HG03135 (cell line): ENCODE results near the gene FHIT.

Experiments used
- ATAC-seq: cut with Tn5 transposase; IDR thresholded peaks from one replicate; pipeline ENCODE4 v1.9.1; 2021; ENCODE audit warnings: mild to moderate bottlenecking, moderate library complexity; ENCODE audit not compliant: unreplicated experiment

FHIT gene

DNA sequence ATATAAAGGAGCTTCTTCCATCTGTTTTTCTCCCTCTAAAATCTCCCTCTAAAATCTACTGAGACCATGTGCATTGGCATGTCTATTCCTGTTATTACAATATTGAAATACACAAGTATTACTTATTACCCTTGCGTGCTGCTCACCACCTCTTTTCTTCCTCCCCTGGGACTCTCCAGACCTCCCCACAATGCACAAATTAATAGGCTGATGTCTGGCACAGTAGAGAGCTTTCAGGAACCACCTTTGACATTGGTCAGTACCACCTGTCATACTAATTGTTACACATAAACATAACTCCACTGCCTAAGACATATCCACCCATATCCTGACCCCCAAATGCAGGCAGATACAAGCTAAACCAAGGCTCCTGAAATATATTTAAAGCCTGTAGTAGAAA lies 722.6 kb downstream of the FHIT start:
- no peak for ATAC-seq

GRCh38 chr3:60523536-60523935 lies 727.7 kb downstream of the FHIT start:
- ATAC-seq, result no peak

DNA sequence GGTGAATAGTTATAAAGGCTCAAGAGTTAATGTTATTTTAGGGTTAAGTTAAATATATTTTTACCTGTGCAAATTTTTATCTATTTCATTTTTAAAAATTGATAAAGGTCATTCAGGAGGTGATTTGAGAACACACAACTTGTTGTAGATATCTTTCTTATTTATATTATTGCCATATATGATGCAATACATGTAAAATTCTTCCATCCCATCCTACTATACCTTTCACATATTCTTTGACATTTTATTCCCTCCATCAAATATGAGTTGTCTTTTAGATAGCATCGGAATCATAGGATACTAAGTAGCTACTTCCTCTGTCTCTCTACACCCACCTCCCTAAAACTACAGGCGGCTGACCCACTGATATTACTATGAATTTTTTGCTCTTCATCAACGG lies 734.1 kb downstream of the FHIT start:
- no peak for ATAC-seq

- ATAC-seq, result no peak
Measured at GRCh38 chr3:60514866-60515265, 736.4 kb downstream of the FHIT start.

- no peak for ATAC-seq
Measured at GRCh38 chr3:60514085-60514649, 737.1 kb downstream of the FHIT start.

DNA sequence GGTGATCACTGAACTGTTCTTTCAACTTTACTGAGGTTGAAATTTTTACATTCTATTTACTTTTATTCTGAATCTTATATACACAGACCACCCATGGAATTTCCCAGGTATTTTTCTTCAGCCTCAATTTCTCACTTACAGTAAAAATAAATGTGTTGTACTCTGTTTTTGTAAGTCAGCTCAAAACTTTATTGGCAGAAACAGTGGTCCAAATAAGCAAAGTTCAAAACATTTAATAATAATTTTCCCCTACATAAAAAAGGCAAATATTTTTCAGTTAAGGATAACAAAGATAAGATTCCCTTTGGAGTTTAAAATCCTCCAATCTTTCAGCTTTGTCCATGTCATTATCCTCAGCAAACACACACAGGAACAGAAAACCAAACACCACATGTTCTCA lies 738.0 kb downstream of the FHIT start:
- ATAC-seq, result no peak

DNA sequence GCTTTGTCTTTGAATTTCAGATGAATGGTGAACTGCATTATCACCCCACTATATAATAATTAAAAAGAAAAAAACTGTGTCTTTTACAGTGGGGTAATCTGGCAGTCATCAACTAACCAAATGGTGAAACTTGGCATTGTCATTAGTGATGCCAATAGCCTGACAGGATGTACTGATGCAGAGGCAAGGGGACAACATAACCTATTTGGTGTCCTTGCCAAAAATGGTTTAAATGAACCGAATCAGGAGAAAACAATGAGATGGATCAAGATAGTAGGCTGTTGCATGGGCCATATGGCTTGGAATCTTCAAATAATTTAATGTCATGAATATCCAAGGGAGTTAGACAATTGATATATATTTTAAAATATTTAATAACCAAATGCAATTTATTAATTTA lies 738.7 kb downstream of the FHIT start:
- no peak for ATAC-seq

DNA sequence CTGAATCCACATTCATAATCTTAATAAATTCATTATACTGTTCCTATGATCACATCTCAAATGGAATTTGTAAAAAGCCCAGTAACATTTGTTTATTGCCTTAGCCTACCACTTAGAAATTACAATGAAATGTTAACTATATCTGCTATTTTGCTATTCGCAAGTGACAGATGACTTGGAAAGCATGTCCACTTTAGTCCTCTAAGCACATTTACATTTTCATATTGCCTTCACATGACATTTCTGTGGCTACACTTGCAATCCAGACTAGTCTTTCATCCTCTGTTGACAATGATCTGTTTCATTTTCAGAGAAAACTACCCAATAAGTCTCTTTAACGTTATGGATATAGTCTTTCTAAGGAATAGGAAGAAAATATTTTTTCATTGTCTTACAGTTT lies 741.8 kb downstream of the FHIT start:
- no peak for ATAC-seq

GRCh38 chr3:60504827-60505457 lies 746.3 kb downstream of the FHIT start:
- ATAC-seq, result no peak

GRCh38 chr3:60501314-60501713 lies 749.9 kb downstream of the FHIT start:
- ATAC-seq, result no peak

GRCh38 chr3:60497902-60498301 lies 753.4 kb downstream of the FHIT start:
- no peak for ATAC-seq

GRCh38 chr3:60490992-60491391 lies 760.3 kb downstream of the FHIT start:
- no peak for ATAC-seq

- no peak for ATAC-seq
Measured at GRCh38 chr3:60475096-60475495, 776.2 kb downstream of the FHIT start.

DNA sequence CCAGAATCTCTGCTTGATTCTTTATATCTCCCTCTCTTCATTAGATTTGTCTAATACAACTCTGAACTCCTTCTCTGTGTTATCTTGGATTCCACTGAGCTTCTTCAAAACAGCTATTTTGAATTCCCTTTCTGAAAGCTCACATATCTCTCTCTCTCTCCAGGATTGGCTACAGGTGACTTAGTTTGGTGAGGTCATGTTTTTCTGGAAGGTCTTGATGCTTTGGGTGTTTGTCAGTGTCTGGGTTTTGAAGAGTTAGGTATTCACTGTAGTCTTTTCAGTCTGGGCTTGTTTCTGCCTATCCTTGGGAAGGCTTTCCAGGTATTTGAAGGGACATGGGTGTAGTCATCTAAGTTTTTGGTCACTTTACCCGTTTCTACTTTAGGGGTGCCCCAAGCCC lies 781.8 kb downstream of the FHIT start:
- ATAC-seq, result no peak

DNA sequence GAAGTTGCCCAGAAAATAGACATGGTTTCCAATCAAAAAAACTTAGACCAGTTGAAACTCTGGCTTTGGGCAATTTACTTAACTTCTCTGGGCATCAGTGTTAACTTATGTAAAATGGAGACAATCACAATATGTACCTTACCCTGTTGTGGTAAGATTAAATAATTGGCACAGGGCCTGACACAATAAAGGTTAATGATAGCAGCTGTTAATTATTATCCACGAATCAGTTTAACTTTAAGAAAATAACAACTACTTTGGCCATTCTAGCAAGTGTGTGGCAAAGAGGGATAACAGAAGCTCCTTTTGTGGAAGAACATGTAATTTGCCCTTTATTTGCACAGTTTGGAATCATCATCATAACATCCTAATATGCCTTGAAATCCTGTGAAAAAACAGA lies 787.6 kb downstream of the FHIT start:
- no peak for ATAC-seq

DNA sequence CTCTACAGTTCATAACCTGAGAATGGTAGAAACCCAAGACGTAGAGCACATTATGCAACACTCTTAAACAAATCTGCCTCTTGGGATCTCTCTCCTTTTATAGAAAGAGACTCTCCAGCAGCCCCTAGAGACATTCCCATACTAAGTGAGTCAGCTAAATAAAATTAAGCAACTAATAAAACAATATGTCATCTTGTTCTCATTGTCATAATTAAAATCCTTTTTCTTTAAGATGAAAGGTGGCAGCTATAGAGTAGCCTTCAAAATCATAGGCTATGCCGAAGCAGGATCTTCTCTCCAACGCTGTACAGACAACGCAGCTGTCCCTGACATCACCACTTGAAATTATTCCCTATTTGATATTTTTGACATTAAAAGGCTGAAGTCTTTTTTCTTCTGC lies 790.0 kb downstream of the FHIT start:
- no peak for ATAC-seq

GRCh38 chr3:60456180-60456579 lies 795.1 kb downstream of the FHIT start:
- no peak for ATAC-seq

- ATAC-seq, result no peak
Measured at GRCh38 chr3:60453326-60453725, 797.9 kb downstream of the FHIT start.

DNA sequence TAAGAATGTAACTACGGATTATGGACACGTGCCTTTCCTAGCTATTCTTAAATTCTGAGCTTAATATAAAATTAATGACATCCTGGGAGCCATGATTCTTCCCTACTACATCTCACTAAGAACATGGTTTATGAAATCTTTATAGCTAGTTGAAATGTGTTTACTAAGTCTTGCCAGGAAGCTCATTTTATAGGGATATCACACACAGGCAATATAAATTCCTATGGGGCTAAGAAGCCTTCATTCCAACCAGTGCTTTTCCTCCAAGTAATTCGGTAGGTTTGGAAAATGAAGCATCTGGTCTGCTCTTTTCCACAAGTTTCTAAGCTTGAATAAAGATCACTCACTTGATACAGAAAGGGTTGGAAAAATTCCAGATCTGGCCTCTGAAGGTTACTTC lies 802.6 kb downstream of the FHIT start:
- ATAC-seq, result no peak

DNA sequence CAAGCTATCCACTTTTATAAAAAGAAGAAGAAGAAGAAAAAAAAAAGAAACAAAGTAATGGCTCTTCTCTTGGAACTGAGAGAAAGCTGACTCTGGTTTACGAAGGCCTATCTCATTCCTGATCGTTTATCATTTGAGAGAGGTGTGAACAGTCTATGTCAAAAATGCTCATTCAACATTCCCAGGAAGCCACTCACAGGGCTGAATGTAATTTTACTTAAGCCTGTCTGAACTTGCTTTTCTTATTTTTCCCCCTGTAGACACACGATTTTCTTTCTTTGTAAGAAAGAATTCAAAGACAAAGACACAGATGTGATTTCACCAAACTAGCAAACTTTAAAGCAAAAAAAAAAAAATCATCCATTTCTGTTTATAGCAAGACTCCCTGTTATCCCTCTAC lies 805.8 kb downstream of the FHIT start:
- ATAC-seq, result no peak

DNA sequence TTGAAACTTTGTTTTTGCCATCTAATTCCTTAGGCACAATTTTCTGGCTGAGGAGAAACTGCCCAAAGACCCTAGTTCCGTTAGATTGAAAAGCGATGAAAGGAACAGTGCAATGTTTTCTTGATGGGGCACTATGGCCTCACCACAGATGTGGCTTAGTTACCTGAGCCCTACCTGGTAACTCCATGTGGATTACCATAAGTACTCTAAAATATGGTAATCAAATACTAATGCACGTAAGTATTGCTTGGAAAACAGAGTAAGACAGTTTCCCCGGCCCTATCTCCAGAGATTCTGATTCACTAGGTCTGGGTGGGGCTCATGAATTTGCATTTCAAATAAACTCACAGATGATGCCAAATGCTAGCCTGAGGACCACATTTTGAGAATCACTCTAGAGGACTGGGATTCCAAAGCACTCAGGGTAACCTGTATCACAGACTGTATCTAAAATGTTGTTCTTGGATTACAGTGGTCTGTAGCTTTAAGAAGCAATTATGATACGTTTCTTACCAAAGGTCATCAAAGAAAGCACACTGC lies 806.3 kb downstream of the FHIT start:
- no peak for ATAC-seq

- no peak for ATAC-seq
Measured at GRCh38 chr3:60440869-60441268, 810.4 kb downstream of the FHIT start.
